Measurements from ENCODE around the gene TBX2.

Gene TBX2

GRCh38 chr17:61380836-61381525 lies 18.7 kb upstream of the TBX2 start:
- Mint-ChIP-seq H3K36me3 (ENCODE audit: low read depth) (no peaks in the 10 kb centered on the region), H3K4me1 (peaks cover 67% of the 10 kb centered on the region), H3K4me3 (no peak overlapping the region), H3K9me3 (no peaks in the 10 kb centered on the region), H3K27ac (no peak overlapping the region), H3K27me3 (ENCODE audit: low read depth, poor library complexity) (peaks cover 25% of the 10 kb centered on the region)
- DNase-seq = no peak
- no peak for TF ChIP-seq CTCF (IDR thresholded peaks at IDR 0.05)

GRCh38 chr17:61381537-61381936 lies 18.1 kb upstream of the TBX2 start:
- H3K4me1 Mint-ChIP-seq = peaks cover 68% of the 10 kb centered on the region
- H3K36me3 Mint-ChIP-seq (ENCODE audit: low read depth) = no peaks in the 10 kb centered on the region
- TF ChIP-seq CTCF (IDR thresholded peaks at IDR 0.05) = no peak
- no peak overlapping the region for H3K27ac Mint-ChIP-seq
- H3K4me3 Mint-ChIP-seq = no peak overlapping the region
- no peaks in the 10 kb centered on the region for H3K9me3 Mint-ChIP-seq
- H3K27me3 Mint-ChIP-seq (ENCODE audit: low read depth, poor library complexity) = peaks cover 25% of the 10 kb centered on the region
- no peak for DNase-seq

GRCh38 chr17:61382796-61383688 lies 16.6 kb upstream of the TBX2 start:
- no peaks in the 10 kb centered on the region for H3K36me3 Mint-ChIP-seq (ENCODE audit: low read depth)
- H3K9me3 Mint-ChIP-seq = no peaks in the 10 kb centered on the region
- no peak overlapping the region for H3K4me3 Mint-ChIP-seq
- H3K27me3 Mint-ChIP-seq (ENCODE audit: low read depth, poor library complexity) = peaks cover 27% of the 10 kb centered on the region
- no peak for TF ChIP-seq CTCF (IDR thresholded peaks at IDR 0.05)
- no peak overlapping the region for H3K27ac Mint-ChIP-seq
- DNase-seq = no peak
- peaks cover 55% of the 10 kb centered on the region for H3K4me1 Mint-ChIP-seq

GRCh38 chr17:61383689-61384201 lies 15.9 kb upstream of the TBX2 start:
- no peak for TF ChIP-seq CTCF (IDR thresholded peaks at IDR 0.05)
- Mint-ChIP-seq H3K4me3 (no peak overlapping the region), H3K4me1 (peaks cover 54% of the 10 kb centered on the region), H3K9me3 (no peaks in the 10 kb centered on the region), H3K36me3 (ENCODE audit: low read depth) (no peaks in the 10 kb centered on the region), H3K27me3 (ENCODE audit: low read depth, poor library complexity) (peaks cover 21% of the 10 kb centered on the region), H3K27ac (no peak overlapping the region)
- no peak for DNase-seq

GRCh38 chr17:61384354-61384691 lies 15.3 kb upstream of the TBX2 start:
- no peak overlapping the region for H3K27ac Mint-ChIP-seq
- no peaks in the 10 kb centered on the region for H3K9me3 Mint-ChIP-seq
- DNase-seq = no peak
- H3K36me3 Mint-ChIP-seq (ENCODE audit: low read depth) = no peaks in the 10 kb centered on the region
- H3K27me3 Mint-ChIP-seq (ENCODE audit: low read depth, poor library complexity) = peaks cover 19% of the 10 kb centered on the region
- TF ChIP-seq CTCF (IDR thresholded peaks at IDR 0.05) = no peak
- no peak overlapping the region for H3K4me3 Mint-ChIP-seq
- H3K4me1 Mint-ChIP-seq = peaks cover 54% of the 10 kb centered on the region
